NCI-H226 (cell line): ENCODE measurements around the gene ARAP1.

Experiments used
- DNase-seq: peaks from one replicate; pipeline ENCODE4 v3.0.0-alpha.2; 2015

ARAP1 gene

GRCh38 chr11:72702096-72702495 is 50.1 kb downstream of the ARAP1 start:
- no peak for DNase-seq

DNA sequence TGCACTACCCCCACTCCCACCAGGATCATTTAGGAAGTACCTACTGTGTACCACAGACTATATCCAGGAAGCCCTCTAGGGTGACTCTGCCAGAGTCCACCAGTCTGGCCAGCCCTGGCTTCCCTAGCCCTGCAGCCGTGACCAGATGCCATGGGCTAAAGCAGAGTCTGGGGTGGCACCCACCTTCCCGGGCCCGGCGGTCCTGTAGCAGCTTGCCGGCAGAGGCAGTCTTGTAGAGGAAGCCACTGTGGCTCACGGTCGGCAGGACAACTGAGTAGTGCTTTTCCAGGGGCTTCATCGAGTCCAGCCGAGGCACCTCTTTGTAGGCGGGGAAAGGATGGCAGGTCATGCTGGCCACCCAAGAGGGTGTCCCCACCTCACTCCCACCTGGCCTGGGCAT is 50.7 kb downstream of the ARAP1 start:
- no peak for DNase-seq

- DNase-seq, result no peak
These were observed 52.1 kb downstream of the ARAP1 start for GRCh38 chr11:72700146-72700545.

DNA sequence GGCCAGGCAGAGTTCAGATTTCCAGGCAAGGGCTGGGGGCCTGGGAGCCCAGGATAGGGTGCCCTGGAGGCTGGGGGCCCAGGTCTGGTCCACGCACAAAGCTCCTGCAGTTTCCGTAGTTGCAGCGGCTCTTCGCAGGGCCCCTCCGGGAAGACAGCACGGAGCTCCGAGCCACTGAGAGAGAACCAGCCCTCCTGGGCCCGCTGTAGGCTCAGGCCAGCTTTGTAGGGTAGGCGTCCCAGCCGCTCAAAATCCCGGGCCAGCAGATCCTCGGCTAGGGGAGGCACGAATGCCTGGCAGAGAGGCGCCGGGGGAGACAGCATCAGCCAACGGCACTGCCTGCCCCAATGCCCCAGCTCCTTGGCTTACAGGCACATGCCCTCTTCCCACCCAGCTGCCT is 54.4 kb downstream of the ARAP1 start:
- no peak for DNase-seq

DNA sequence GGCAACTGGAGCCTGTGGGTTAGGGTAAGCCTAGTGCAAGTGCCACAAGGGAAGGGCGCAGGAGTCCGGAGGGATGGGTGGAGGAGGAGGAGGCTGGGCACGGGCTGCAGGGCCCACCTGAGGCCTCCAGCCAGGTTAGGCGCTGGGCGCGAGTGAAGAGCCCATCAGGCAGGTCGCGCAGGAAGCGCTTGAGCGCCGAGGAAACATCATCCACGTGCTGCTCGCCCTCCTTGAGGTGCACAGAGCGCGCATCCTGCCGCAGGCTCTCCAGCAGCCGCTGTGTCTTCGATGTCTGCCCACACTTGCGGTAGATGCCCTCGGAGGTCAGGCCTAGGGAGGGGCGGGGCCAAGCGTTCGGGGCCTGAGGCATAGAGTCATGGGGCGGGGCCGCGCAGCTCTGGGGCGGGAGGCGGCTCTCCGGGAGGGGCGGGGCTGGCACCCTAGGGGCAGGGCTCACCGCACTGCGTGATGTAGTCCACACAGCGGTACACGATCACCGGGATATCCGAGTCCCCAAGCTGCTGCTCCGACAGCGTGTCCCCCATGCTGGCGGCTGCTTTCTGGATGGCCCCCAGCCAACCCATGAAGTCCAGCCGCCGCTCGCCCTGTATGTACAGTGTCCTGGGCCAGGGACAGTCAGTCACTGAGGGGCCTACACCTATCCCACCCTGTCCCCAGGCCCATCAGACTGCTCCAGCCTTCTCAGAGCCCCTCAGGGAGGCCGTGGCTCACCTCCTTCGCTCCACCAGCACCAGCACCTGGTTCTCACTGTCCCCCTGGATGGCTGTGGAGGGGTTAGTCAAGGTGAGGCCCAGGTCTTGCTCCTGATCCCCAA is 55.1 kb downstream of the ARAP1 start:
- DNase-seq, result no peak

DNA sequence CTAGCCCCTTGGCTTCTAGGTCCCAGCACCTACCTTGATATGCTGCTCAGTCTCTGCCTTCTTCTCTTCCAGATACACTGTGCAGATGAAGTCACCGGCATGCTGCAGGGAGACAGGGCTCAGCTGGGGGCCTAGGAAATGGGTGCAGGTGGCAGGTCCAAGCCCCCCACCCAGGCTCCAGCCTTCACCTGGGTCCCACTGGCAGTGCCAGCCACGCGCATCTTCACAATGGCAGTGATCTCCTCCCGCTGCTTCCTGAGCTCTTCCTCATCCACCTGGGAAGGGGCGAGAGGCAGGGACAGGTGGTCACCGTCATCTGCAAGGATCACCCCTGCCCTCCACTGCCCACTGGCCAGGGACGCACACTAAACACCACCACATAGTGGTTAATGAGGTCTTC is 56.9 kb downstream of the ARAP1 start:
- DNase-seq, result no peak

GRCh38 chr11:72693271-72693968 is 58.8 kb downstream of the ARAP1 start:
- no peak for DNase-seq

DNA sequence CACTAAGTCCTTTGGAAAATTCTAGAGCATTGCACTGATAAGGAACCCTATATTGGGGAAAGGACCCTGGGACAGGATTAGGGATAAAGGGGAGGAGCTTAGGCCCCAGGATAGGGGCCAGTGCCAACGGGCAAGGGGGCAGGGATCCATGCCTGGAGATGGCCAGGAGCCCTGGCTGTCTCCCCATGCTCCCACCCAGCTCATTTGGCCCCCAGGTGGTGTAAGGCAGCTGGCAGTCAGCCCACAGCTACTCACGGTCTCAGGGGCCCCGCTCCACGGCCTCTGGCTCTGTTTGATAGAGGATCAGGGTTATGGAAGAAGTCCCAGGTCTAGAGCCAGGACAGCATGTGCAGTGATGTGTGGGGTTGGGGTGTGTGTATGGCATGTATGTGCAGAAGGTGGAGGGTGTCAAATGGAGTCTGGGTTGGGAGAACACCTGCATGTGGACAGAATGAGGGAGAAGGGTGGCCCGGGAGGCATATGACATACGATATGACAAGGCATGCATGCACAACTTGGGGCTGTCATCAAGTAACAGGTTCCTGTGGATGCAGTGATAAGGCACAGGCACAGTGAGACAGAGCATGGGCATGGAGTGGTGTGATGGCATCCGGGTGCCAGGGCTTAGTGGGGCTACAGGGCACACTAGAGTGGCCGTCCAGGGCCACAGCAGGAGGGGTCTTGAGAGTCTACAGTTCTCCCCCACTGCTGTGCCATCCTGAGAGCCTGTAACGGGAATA is 59.5 kb downstream of the ARAP1 start:
- no peak for DNase-seq

- no peak for DNase-seq
These were observed 62.0 kb downstream of the ARAP1 start for GRCh38 chr11:72690166-72690565.

GRCh38 chr11:72688929-72689328 is 63.3 kb downstream of the ARAP1 start:
- no peak for DNase-seq

DNA sequence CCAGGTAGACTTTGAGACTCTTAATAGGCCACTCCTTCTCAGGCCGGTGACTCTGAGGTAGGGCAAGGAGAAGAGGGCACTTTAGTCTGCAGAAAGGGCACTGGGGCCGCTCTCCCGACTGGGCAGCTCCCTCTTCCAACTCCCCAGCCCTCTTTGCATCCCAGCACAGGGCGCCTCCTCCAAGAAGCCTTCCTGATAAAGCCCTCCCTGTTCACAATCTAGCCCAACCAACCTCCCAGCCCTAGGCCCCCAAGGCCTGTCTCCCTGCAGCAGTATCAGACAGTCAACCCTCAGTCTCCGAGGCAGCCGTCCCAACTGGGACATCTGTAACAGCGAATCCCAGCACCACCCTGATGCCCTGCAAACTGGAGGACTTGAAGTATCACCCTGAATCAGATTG is 63.7 kb downstream of the ARAP1 start:
- no peak for DNase-seq

DNA sequence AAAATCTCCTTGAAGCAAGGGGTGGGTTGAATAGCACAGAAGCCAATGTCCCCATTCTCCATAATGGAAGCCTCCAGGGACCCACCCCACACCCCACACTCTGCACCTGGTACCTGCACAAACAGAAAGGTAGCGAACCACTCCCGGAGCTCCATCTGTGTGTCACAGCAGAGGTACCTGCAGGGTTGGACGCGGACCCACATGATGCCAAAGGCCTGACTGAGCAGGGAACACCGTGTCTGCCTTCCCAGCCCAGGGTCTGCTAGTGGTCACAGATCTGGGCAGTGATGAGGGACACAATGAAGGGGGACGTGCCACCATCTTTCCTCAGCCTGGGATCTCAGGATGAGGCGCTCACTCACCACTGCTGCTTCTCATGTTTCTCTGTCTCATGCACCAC is 64.9 kb downstream of the ARAP1 start:
- no peak for DNase-seq

DNA sequence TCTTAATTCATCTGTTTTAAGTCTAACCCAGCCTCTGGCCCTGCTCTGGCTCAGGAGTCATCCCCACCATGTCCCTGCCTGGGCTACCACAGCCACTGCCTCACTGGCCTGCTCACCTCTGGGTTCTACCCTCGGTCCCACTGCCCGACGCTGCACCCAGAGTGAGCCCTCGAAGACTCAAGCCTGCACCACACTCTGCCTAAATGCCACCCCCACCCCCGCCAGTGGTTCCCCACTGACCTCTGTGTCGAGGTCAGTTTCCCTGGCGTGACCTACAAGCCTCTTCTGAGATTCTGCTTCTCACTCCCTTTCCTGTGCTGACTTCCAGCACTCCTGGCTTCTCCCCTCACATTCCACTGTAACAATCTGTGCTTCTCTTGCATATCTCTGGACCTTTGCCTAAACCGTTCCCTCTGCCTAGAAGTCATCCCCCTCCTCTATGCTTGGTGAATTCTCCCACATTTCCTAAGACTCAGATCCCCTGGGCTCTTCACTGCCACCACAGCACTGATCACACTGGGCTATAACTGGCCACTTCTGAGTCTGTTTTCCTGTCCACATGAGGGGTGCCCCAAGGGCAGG is 65.5 kb downstream of the ARAP1 start:
- DNase-seq, result no peak

DNA sequence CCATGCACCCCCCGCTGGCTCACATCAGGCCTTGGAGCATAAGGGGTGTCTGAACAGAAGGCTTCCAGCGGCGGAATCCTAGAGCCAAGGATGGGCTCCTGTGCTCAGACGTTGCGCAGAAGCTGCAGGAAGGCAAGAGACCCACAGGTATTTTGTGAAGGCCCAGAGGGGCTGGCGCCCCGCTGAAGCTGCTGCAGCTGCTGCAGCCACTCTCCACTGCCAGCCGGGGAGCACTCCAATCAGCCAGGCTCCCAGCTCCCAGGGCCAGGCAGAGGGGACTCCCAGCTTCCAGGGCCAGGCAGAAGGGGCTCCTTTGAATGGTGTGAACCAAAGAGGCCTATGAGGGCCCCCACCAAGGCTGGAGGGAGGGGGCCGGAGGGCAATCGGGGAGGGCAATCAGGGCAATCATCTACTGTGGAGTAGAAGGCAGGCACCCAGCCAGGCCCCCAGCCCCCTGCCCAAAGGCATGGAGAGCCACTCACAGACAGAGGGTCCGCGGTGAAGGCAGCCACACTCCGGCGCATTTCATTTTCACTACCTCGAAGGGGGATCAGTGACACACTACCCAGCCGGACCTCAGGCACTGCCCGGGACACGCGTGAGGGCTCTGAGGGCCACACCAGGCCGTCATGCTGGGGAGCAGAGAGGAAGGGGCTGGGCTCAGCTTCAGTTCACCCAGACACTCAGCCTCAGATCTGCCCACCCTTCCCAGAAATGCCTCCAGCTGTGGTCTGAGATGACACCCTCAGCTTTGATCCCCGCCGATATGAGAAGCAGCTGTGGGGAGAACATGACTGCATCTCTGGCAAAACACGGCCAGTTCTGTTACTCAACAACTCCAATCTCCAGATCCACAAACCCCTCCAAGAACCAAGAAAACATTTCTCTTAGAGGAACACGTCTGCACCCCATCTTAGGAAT is 66.4 kb downstream of the ARAP1 start:
- DNase-seq, result no peak

GRCh38 chr11:72684236-72684912 is 67.8 kb downstream of the ARAP1 start:
- peak; percentile 39 for DNase-seq

GRCh38 chr11:72683782-72684200 is 68.4 kb downstream of the ARAP1 start:
- DNase-seq, result no peak

GRCh38 chr11:72682858-72683243 is 69.4 kb downstream of the ARAP1 start:
- no peak for DNase-seq

DNA sequence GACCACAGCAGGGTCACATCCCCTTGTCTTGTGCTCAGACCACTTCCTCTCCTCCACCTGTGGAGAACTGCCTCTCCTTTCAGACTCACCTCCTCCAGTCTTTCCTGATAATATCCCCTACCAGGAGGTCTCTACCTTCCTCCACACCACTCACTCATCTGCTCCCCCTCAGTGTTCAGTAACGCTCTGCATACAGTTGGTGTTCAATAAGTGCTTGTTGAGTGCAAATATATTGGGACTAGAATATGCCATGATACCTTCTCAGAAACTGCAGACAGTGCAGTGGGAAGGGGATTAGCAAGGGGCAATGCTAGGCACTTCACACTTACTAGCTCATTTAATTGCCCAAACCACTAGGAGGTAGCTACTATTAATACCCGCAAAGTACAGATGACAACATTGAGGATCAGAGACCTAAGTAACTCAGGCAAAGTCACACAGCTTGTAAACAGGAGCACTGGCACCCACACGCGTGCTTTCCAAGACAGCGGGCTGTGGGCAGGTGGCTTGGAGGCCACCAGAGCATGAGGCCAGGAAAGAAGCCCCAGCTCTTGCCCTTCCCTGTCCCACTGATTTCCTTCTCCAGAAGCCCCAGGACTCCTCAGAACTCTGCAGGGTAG is 69.9 kb downstream of the ARAP1 start:
- no peak for DNase-seq

- DNase-seq, result no peak
These were observed 70.7 kb downstream of the ARAP1 start for GRCh38 chr11:72681226-72682153.

GRCh38 chr11:72680624-72681158 is 71.5 kb downstream of the ARAP1 start:
- no peak for DNase-seq
